Loucy (cell line): ENCODE results near the gene ZNF784.

Source experiments
- H2AFZ ChIP-seq: fragments of 200-600 bp; sonication (generic); 2 replicates; pipeline ENCODE4 v1.6.0; 2016; ENCODE audit warnings: antibody characterized with exemption, mild to moderate bottlenecking, low read length, moderate library complexity
- H3F3A ChIP-seq: fragments of 200-600 bp; 2 replicates; pipeline ENCODE4 v1.6.0; 2016; ENCODE audit warnings: antibody characterized with exemption, low read depth, mild to moderate bottlenecking
- H3K27me3 ChIP-seq: fragments of 200-600 bp; sonication (generic); 2 replicates; pipeline ENCODE4 v1.6.1; 2014; ENCODE audit warnings: low read length, mild to moderate bottlenecking; ENCODE audit not compliant: insufficient read depth, poor library complexity, severe bottlenecking
- H3K36me3 ChIP-seq: fragments of 200-600 bp; sonication (generic); 2 replicates; pipeline ENCODE4 v1.6.1; 2016; ENCODE audit warnings: low read length; ENCODE audit not compliant: insufficient read depth
- H3K4me1 ChIP-seq: fragments of 200-600 bp; sonication (generic); 2 replicates; pipeline ENCODE4 v1.5.1; 2014; ENCODE audit warnings: low read length, mild to moderate bottlenecking; ENCODE audit not compliant: insufficient read depth, poor library complexity, severe bottlenecking
- H3K4me2 ChIP-seq: fragments of 200-600 bp; sonication (generic); 2 replicates; pipeline ENCODE4 v1.6.0; 2014; ENCODE audit warnings: antibody characterized with exemption, low read length, low read depth, mild to moderate bottlenecking; ENCODE audit not compliant: poor library complexity, severe bottlenecking
- H3K4me3 ChIP-seq: fragments of 200-600 bp; sonication (generic); 2 replicates; pipeline ENCODE4 v1.5.1; 2014; ENCODE audit warnings: low read length, mild to moderate bottlenecking, mixed read lengths; ENCODE audit not compliant: poor library complexity, severe bottlenecking
- H3K79me2 ChIP-seq: fragments of 200-600 bp; sonication (generic); 2 replicates; pipeline ENCODE4 v1.6.1; 2014; ENCODE audit warnings: low read length; ENCODE audit not compliant: insufficient read depth
- H3K9ac ChIP-seq: fragments of 200-600 bp; sonication (generic); 2 replicates; pipeline ENCODE4 v1.6.0; 2014; ENCODE audit warnings: mild to moderate bottlenecking, low read depth, low read length, moderate library complexity; ENCODE audit not compliant: poor library complexity, severe bottlenecking
- H3K9me2 ChIP-seq: fragments of 200-600 bp; sonication (generic); replicated peaks from 2 replicates; pipeline ENCODE4 v1.6.1; 2016; ENCODE audit warnings: low read depth, low read length, mixed read lengths
- H3K9me3 ChIP-seq: fragments of 200-600 bp; sonication (generic); 2 replicates; pipeline ENCODE4 v1.6.1; 2014; ENCODE audit warnings: mild to moderate bottlenecking, antibody characterized with exemption, low read length, low read depth; ENCODE audit not compliant: insufficient read depth
- H4K20me1 ChIP-seq: fragments of 200-600 bp; sonication (generic); 2 replicates; pipeline ENCODE4 v1.6.0; 2014; ENCODE audit warnings: antibody characterized with exemption, low read length, mild to moderate bottlenecking; ENCODE audit not compliant: insufficient read depth, poor library complexity, severe bottlenecking
- EZH2phosphoT487 ChIP-seq: fragments of 200-600 bp; IDR thresholded peaks from 2 replicates; pipeline ENCODE4 v1.6.1; 2018; ENCODE audit warnings: antibody characterized with exemption, mild to moderate bottlenecking, moderate library complexity, borderline replicate concordance
- TF ChIP-seq, protein P1 (sequence below): fragments of 200-600 bp; sonication (generic); conservative IDR thresholded peaks from 2 replicates; pipeline ENCODE4 v1.5.1; 2014; ENCODE audit warnings: mild to moderate bottlenecking, antibody characterized with exemption, low read length

The ZNF784 gene

DNA sequence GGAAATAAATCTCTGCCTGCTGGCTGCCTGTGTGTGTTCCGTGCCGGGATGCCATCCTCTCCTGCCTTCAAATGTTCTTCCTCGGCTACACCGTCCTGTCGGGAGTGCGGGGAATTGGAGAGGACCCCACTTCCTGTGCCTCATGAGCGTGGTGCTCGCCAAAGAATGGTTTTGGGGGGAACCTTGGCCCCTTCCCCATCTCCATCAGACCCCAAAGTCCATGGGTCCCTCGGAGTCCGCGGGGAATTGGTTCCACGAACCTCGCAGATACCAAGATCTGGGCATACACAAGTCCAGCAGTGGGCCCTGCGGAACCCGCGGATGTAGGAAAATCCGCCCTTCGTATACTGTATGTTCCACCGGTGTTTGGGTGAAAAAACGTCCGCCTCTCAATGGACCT, 21.3 kb downstream of the ZNF784 start:
- Histone ChIP-seq H3K4me3 (no peak overlapping the region), H2AFZ (no peak overlapping the region), H3K4me1 (peaks cover 39% of the 10 kb centered on the region), H4K20me1 (peaks cover 22% of the 10 kb centered on the region), H3K9me3 (no peaks in the 10 kb centered on the region), H3K27me3 (no peaks in the 10 kb centered on the region), H3K79me2 (peaks cover 48% of the 10 kb centered on the region), H3K36me3 (no peaks in the 10 kb centered on the region), H3K9me2 (no peaks in the 10 kb centered on the region), H3F3A (peaks cover 10% of the 10 kb centered on the region), H3K9ac (no peak overlapping the region), H3K4me2 (no peak overlapping the region)
- no peak for TF ChIP-seq EZH2phosphoT487
- TF ChIP-seq, protein P1, sequence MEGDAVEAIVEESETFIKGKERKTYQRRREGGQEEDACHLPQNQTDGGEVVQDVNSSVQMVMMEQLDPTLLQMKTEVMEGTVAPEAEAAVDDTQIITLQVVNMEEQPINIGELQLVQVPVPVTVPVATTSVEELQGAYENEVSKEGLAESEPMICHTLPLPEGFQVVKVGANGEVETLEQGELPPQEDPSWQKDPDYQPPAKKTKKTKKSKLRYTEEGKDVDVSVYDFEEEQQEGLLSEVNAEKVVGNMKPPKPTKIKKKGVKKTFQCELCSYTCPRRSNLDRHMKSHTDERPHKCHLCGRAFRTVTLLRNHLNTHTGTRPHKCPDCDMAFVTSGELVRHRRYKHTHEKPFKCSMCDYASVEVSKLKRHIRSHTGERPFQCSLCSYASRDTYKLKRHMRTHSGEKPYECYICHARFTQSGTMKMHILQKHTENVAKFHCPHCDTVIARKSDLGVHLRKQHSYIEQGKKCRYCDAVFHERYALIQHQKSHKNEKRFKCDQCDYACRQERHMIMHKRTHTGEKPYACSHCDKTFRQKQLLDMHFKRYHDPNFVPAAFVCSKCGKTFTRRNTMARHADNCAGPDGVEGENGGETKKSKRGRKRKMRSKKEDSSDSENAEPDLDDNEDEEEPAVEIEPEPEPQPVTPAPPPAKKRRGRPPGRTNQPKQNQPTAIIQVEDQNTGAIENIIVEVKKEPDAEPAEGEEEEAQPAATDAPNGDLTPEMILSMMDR: no peak

DNA sequence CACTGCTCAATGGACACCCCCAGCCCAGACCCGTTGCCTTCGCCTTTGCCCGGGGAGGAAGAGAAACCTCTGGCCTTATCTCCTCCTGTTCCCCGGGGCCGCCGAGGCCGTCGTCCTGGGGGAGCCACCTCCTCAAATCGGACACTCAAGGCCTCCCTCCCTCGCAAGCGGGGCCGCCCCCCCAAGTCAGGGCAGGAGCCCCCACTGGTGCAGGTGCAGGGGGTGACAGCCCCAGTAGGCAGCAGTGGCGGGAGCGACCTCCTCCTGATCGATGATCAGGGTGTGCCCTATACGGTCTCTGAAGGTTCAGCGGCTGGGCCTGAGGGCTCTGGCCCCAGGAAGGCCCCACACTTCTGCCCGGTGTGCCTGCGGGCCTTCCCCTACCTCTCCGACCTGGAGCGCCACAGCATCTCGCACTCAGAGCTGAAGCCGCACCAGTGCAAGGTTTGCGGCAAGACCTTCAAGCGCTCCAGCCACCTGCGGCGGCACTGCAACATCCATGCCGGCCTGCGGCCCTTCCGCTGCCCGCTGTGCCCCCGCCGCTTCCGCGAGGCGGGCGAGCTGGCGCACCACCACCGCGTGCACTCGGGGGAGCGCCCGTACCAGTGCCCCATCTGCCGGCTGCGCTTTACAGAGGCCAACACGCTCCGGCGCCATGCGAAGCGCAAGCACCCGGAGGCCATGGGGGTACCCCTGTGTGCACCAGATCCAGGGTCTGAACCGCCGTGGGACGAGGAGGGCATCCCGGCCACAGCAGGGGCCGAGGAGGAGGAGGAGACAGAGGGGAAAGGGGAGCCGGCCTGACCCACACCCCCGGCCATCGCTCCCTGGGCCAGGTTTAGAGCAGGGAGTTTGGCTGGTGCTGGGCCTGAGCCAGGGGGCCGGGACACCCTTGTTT, 22.0 kb downstream of the ZNF784 start:
- Histone ChIP-seq H4K20me1 (peaks cover 17% of the 10 kb centered on the region), H3K79me2 (peaks cover 43% of the 10 kb centered on the region), H3F3A (peaks cover 10% of the 10 kb centered on the region), H3K4me2 (no peak overlapping the region), H3K9ac (peak overlapping the region; percentile 97), H3K9me2 (no peaks in the 10 kb centered on the region), H3K27me3 (no peaks in the 10 kb centered on the region), H3K36me3 (no peaks in the 10 kb centered on the region), H2AFZ (no peak overlapping the region), H3K4me1 (peaks cover 36% of the 10 kb centered on the region), H3K4me3 (no peak overlapping the region), H3K9me3 (no peaks in the 10 kb centered on the region)
- TF ChIP-seq, protein P1: no peak
- TF ChIP-seq EZH2phosphoT487: no peak

DNA sequence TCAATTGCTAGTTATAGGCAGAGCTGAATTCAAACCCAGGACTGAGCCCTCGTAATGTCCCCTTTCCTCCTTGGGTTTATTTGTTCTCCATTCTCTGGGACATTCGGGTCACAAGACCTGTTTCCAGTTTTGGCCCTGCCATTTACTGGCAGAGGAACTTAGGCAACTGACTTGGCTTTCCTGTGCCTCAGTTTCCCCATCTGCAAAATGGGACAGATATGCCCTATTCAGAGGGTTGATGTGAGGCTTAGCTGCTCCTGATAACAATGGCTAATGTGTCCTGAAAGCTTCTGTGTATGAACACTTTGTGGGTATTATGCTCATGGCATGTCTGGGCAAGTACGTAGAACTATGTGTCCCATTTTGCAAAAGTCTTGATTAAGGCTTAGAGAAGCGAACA, 23.3 kb downstream of the ZNF784 start:
- no peaks in the 10 kb centered on the region for H3K36me3 ChIP-seq
- H3K9ac ChIP-seq: peak overlapping the region; percentile 97
- H4K20me1 ChIP-seq: peaks cover 11% of the 10 kb centered on the region
- TF ChIP-seq, protein P1: no peak
- TF ChIP-seq EZH2phosphoT487: no peak
- peaks cover 30% of the 10 kb centered on the region for H3K79me2 ChIP-seq
- peak overlapping the region; percentile 95 for H3K4me2 ChIP-seq
- no peak overlapping the region for H2AFZ ChIP-seq
- no peaks in the 10 kb centered on the region for H3K9me2 ChIP-seq
- peaks cover 30% of the 10 kb centered on the region for H3K4me1 ChIP-seq
- H3K9me3 ChIP-seq: no peaks in the 10 kb centered on the region
- H3K27me3 ChIP-seq: no peaks in the 10 kb centered on the region
- H3F3A ChIP-seq: peaks cover 10% of the 10 kb centered on the region
- H3K4me3 ChIP-seq: peak overlapping the region; percentile 74
